H1 (cell line): ENCODE measurements around the gene GON4L. TPM values are rescaled to one million over a fixed set of nuclear protein-coding genes. Genes with fewer than 3 reads are reported as not detected.

Experiments
- CTCF ChIA-PET: fragments of 300-600 bp; sonication (Branson Sonifier 250); formaldehyde crosslinking; loops from one replicate; lab custom pipeline; 2021; ENCODE audit not compliant: partially characterized antibody; lab: Charles Lee
- POLR2A ChIA-PET: fragments of 300-600 bp; sonication (Branson Sonifier 250); formaldehyde crosslinking; loops from one replicate; lab custom pipeline; 2021; ENCODE audit warnings: inconsistent platforms; ENCODE audit not compliant: partially characterized antibody; lab: Charles Lee
- DNase-seq, 2 experiments: peaks; one replicate each; pipeline versions ENCODE4 v3.0.0 to v3.0.0-alpha.2; 2010 to 2022; ENCODE audit warnings: low spot score in 2 of 2, low read depth in 1 of 2, mixed read lengths in 1 of 2
- FAIRE-seq: peaks from 2 replicates; lab custom pipeline; 2011; peaks lifted over from hg19 to GRCh38; lab: Jason Lieb, UNC
- H2AFZ ChIP-seq: 2 replicates; pipeline ENCODE4 v1.8.1; 2012; ENCODE audit warnings: low read length, inconsistent platforms
- H2AK5ac ChIP-seq: 2 replicates; pipeline ENCODE4 v1.6.1; 2013; ENCODE audit warnings: low read depth, low read length
- H2BK120ac ChIP-seq: replicated peaks from 2 replicates; pipeline ENCODE3; 2013; ENCODE audit warnings: low read depth, low read length, inconsistent platforms
- H2BK12ac ChIP-seq: 2 replicates; pipeline ENCODE4 v1.6.1; 2013; ENCODE audit warnings: low read depth, low read length
- H2BK15ac ChIP-seq: 2 replicates; pipeline ENCODE4 v1.6.1; 2013; ENCODE audit warnings: low read length
- H2BK20ac ChIP-seq: 2 replicates; pipeline ENCODE4 v1.6.1; 2013; ENCODE audit warnings: low read length
- H2BK5ac ChIP-seq: 2 replicates; pipeline ENCODE4 v1.6.1; 2013; ENCODE audit warnings: low read depth, low read length
- H3K14ac ChIP-seq: 2 replicates; pipeline ENCODE4 v1.6.1; 2013; ENCODE audit warnings: inconsistent platforms; ENCODE audit not compliant: insufficient read length
- H3K18ac ChIP-seq: 2 replicates; pipeline ENCODE4 v1.6.1; 2013; ENCODE audit warnings: low read length; ENCODE audit errors: extremely low read depth
- H3K23ac ChIP-seq: 2 replicates; pipeline ENCODE4 v1.6.1; 2013; ENCODE audit warnings: inconsistent platforms; ENCODE audit not compliant: insufficient read length
- H3K23me2 ChIP-seq: 2 replicates; pipeline ENCODE4 v1.6.1; 2013; ENCODE audit warnings: low read depth, low read length
- H3K27ac ChIP-seq: 2 replicates; pipeline ENCODE4 v1.6.1; 2011; ENCODE audit warnings: low read depth, low read length, inconsistent platforms
- H3K27me3 ChIP-seq, 4 experiments: replicated peaks in 1 of 4; 1 replicate in 1 of 4; 2 replicates in 3 of 4; pipeline versions ENCODE4 v1.6.1 to v1.8.1; 2011 to 2013; ENCODE audit warnings: low read length in 3 of 4, mild to moderate bottlenecking in 3 of 4, inconsistent platforms in 2 of 4, mixed read lengths in 2 of 4, moderate library complexity in 1 of 4; ENCODE audit not compliant: control insufficient read depth in 3 of 4, insufficient read depth in 3 of 4; ENCODE audit errors: extremely low read depth in 1 of 4
- H3K36me3 ChIP-seq, 4 experiments: 2 replicates each; pipeline versions ENCODE4 v1.6.1 to v1.8.1; 2011 to 2013; ENCODE audit warnings: mild to moderate bottlenecking in 4 of 4, low read length in 3 of 4, moderate library complexity in 2 of 4, control low read depth in 1 of 4, inconsistent platforms in 1 of 4; ENCODE audit not compliant: insufficient read depth in 4 of 4, control insufficient read depth in 2 of 4
- H3K4ac ChIP-seq: replicated peaks from 2 replicates; pipeline ENCODE3; 2013; ENCODE audit warnings: low read length, low read depth, mixed read lengths, inconsistent platforms; ENCODE audit not compliant: insufficient read length
- H3K4me1 ChIP-seq, 4 experiments: replicated peaks in 1 of 4; 1 replicate in 1 of 4; 2 replicates in 3 of 4; pipeline versions ENCODE4 v1.6.1 to v1.8.1; 2011 to 2013; ENCODE audit warnings: low read length in 3 of 4, inconsistent platforms in 2 of 4, mixed read lengths in 1 of 4; ENCODE audit not compliant: insufficient read depth in 4 of 4, control insufficient read depth in 3 of 4
- H3K4me2 ChIP-seq, 2 experiments: 2 replicates each; pipeline versions ENCODE4 v1.6.1 to v1.8.1; 2011 to 2013; ENCODE audit warnings: low read depth in 2 of 2, low read length in 2 of 2, control low read depth in 1 of 2, inconsistent platforms in 1 of 2, mild to moderate bottlenecking in 1 of 2; ENCODE audit not compliant: insufficient read depth in 1 of 2
- H3K4me3 ChIP-seq, 4 experiments: fragments of 200-600, 300-600 bp in 1 of 4; sonication (generic), shearing (Covaris generic), sonication (Bioruptor Twin) in 1 of 4; 2 replicates each; pipeline versions ENCODE4 v1.5.1 to v1.8.1; 2011 to 2016; ENCODE audit warnings: low read length in 4 of 4, low read depth in 3 of 4, control low read depth in 2 of 4, inconsistent platforms in 2 of 4, mild to moderate bottlenecking in 2 of 4, mixed read lengths in 1 of 4, moderate library complexity in 1 of 4; ENCODE audit not compliant: insufficient read depth in 2 of 4; ENCODE audit errors: extremely low read depth in 1 of 4
- H3K56ac ChIP-seq: replicated peaks from 2 replicates; pipeline ENCODE3; 2013; ENCODE audit warnings: low read depth, mild to moderate bottlenecking, mixed read lengths, low read length, inconsistent platforms; ENCODE audit not compliant: insufficient read length
- H3K79me1 ChIP-seq: 2 replicates; pipeline ENCODE4 v1.6.1; 2013; ENCODE audit warnings: low read depth, low read length, control low read depth
- H3K79me2 ChIP-seq, 2 experiments: 2 replicates each; pipeline versions ENCODE4 v1.6.1 to v1.8.1; 2012 to 2013; ENCODE audit warnings: low read length in 2 of 2, mild to moderate bottlenecking in 2 of 2, inconsistent platforms in 1 of 2; ENCODE audit not compliant: insufficient read depth in 2 of 2, control insufficient read depth in 1 of 2
- H3K9ac ChIP-seq, 4 experiments: replicated peaks in 1 of 4; 1 replicate in 1 of 4; 2 replicates in 3 of 4; pipeline versions ENCODE4 v1.6.1 to v1.8.1; 2011 to 2013; ENCODE audit warnings: low read depth in 3 of 4, low read length in 3 of 4, control low read depth in 2 of 4, mild to moderate bottlenecking in 2 of 4, moderate library complexity in 2 of 4, inconsistent platforms in 1 of 4; ENCODE audit errors: extremely low read depth in 1 of 4
- H3K9me3 ChIP-seq, 2 experiments: 2 replicates each; pipeline versions ENCODE4 v1.6.1 to v1.8.1; 2012 to 2013; ENCODE audit warnings: mild to moderate bottlenecking in 2 of 2, moderate library complexity in 2 of 2, control low read depth in 1 of 2, inconsistent platforms in 1 of 2, low read depth in 1 of 2, low read length in 1 of 2, mixed read lengths in 1 of 2; ENCODE audit not compliant: insufficient read depth in 2 of 2
- H4K20me1 ChIP-seq, 2 experiments: replicated peaks in 1 of 2; 2 replicates each; pipeline versions ENCODE3 to v1.8.1; 2011 to 2013; ENCODE audit warnings: inconsistent platforms in 2 of 2, low read length in 2 of 2, mild to moderate bottlenecking in 1 of 2; ENCODE audit not compliant: insufficient read depth in 2 of 2, control insufficient read depth in 1 of 2
- H4K5ac ChIP-seq: 2 replicates; pipeline ENCODE4 v1.6.1; 2013; ENCODE audit warnings: low read length, low read depth, mixed read lengths, inconsistent platforms; ENCODE audit not compliant: insufficient read length
- H4K8ac ChIP-seq: 2 replicates; pipeline ENCODE4 v1.8.0; 2013; ENCODE audit warnings: mild to moderate bottlenecking, moderate library complexity, low read length, inconsistent platforms; ENCODE audit not compliant: insufficient read depth; ENCODE audit errors: extremely low read depth
- H4K91ac ChIP-seq: replicated peaks from 2 replicates; pipeline ENCODE3; 2013; ENCODE audit warnings: low read length, mixed read lengths, inconsistent platforms; ENCODE audit not compliant: insufficient read length
- ATF3 ChIP-seq: IDR thresholded peaks from 2 replicates; pipeline ENCODE4 v1.6.1; 2011; ENCODE audit warnings: low read depth, mild to moderate bottlenecking, low read length; ENCODE audit not compliant: insufficient read depth
- EZH2 ChIP-seq: fragments of 200-600 bp; sonication (generic); IDR thresholded peaks from 2 replicates; pipeline ENCODE4 v1.7.1; 2012; ENCODE audit warnings: low read depth, mild to moderate bottlenecking, moderate library complexity, low read length, inconsistent platforms; ENCODE audit not compliant: severe bottlenecking
- KDM1A ChIP-seq: fragments of 200-600, 300-600 bp; sonication (generic); IDR thresholded peaks from 2 replicates; pipeline ENCODE4 v1.7.1; 2016; ENCODE audit warnings: mild to moderate bottlenecking, low read length, borderline replicate concordance
- MAFK ChIP-seq: IDR thresholded peaks from 2 replicates; pipeline ENCODE4 v1.6.1; 2012; ENCODE audit warnings: low read depth, mild to moderate bottlenecking, improper control_type of control experiment, low read length
- MAX ChIP-seq: IDR thresholded peaks from 2 replicates; pipeline ENCODE4 v1.6.1; 2012; ENCODE audit warnings: inconsistent platforms
- NRF1 ChIP-seq: IDR thresholded peaks from 2 replicates; pipeline ENCODE4 v1.6.1; 2011; ENCODE audit warnings: mild to moderate bottlenecking, low read depth, low read length, improper control_type of control experiment
- POLR2A ChIP-seq, 2 experiments: IDR thresholded peaks; 1 replicate in 1 of 2; 2 replicates in 1 of 2; pipeline ENCODE4 v1.6.1; 2011; ENCODE audit warnings: low read depth in 2 of 2, low read length in 2 of 2, mild to moderate bottlenecking in 2 of 2; ENCODE audit errors: control extremely low read depth in 1 of 2
- POLR2AphosphoS5 ChIP-seq: IDR thresholded peaks from 2 replicates; pipeline ENCODE4 v1.6.1; 2011; ENCODE audit warnings: low read depth, low read length
- RXRA ChIP-seq: IDR thresholded peaks from 2 replicates; pipeline ENCODE4 v1.6.1; 2011; ENCODE audit warnings: low read depth, mild to moderate bottlenecking, low read length, moderate library complexity; ENCODE audit not compliant: insufficient read depth
- SIRT6 ChIP-seq: IDR thresholded peaks from one replicate; pipeline ENCODE4 v1.7.1; 2012; ENCODE audit warnings: low read length, inconsistent platforms
- SP2 ChIP-seq: IDR thresholded peaks from 2 replicates; pipeline ENCODE4 v1.6.1; 2012; ENCODE audit warnings: mild to moderate bottlenecking, low read length, inconsistent platforms
- SP4 ChIP-seq: IDR thresholded peaks from 2 replicates; pipeline ENCODE4 v1.6.1; 2012; ENCODE audit warnings: low read length, inconsistent platforms
- SUZ12 ChIP-seq: fragments of 200-600 bp; sonication (generic); IDR thresholded peaks from 2 replicates; pipeline ENCODE4 v1.6.1; 2012; ENCODE audit warnings: mild to moderate bottlenecking, inconsistent platforms, low read length, moderate library complexity, mixed read lengths
- TCF12 ChIP-seq: IDR thresholded peaks from 2 replicates; pipeline ENCODE4 v1.6.1; 2011; ENCODE audit warnings: low read depth, mild to moderate bottlenecking, low read length
- WGBS, 2 experiments: shearing (Covaris generic) in 1 of 2; methylation state at CpG; one replicate each; pipeline versions ENCODE4 v1.1.6 to v1.1.7; 2013 to 2015; ENCODE audit warnings: low lambda C conversion rate in 2 of 2, mixed read lengths in 2 of 2, inconsistent platforms in 1 of 2, low coverage in 1 of 2, missing lambda C conversion rate in 1 of 2; ENCODE audit not compliant: insufficient replicate concordance in 2 of 2, insufficient coverage in 1 of 2, insufficient read length in 1 of 2; ENCODE audit errors: extremely low coverage in 1 of 2, missing lambda C conversion rate in 1 of 2; 5-methylcytosine and 5-hydroxymethylcytosine counted together
- polyA plus RNA-seq, 7 experiments: library from polyadenylated mRNA; depleted of rRNA in 3 of 7; stranded (reverse) in 5 of 7; unstranded in 2 of 7; fragments of >200 nt in 5 of 7; fragments of 200-250 nt in 2 of 7; gene quantifications; 1 replicate in 5 of 7; 2 replicates in 1 of 7; 4 replicates in 1 of 7; pipeline versions ENCODE4 v1.2.1 to v1.2.3, GENCODE V29; 2011 to 2013; ENCODE audit warnings: missing spikeins in 2 of 7, mixed read lengths in 2 of 7
- total RNA-seq: library from RNA; stranded (reverse); fragmentation: NEBNext Ultra II Directional; extraction: Animal tissue kit (Norgen Biotek cat#: 25700); gene quantifications from 2 replicates; pipeline ENCODE4 v1.2.1, GENCODE V29; 2021

GON4L gene
- total and polyA plus RNA-seq, 2 of the 8 experiments (the other 6 are each of a cell fraction or from before 2014, with no cell fraction given) = 26.2 to 52.1 TPM

GRCh38 chr1:155888481-155888880 lies 31.5 kb upstream of the GON4L start:
- Histone ChIP-seq H3K18ac (no peak overlapping the region), H4K8ac (no peak overlapping the region), H3K9me3 (no peaks in the 10 kb centered on the region), H2BK15ac (no peak overlapping the region), H3K27me3 (no peaks in the 10 kb centered on the region), H2AK5ac (no peak overlapping the region), H3K56ac (no peak overlapping the region), H3K23me2 (no peaks in the 10 kb centered on the region), H4K5ac (no peak overlapping the region), H2AFZ (no peak overlapping the region), H2BK5ac (no peak overlapping the region), H3K14ac (no peak overlapping the region), H3K4me3 (no peak overlapping the region), H2BK20ac (no peak overlapping the region), H3K4me1 (0 out of 7 replicates have a peak, but pooled peaks cover 0 to 3% (median 0%) of the 10 kb centered on the region in 4 experiments), H3K79me1 (no peaks in the 10 kb centered on the region), H3K27ac (no peak overlapping the region), H3K9ac (no peak overlapping the region), H3K4ac (no peak overlapping the region), H3K36me3 (no peaks in the 10 kb centered on the region), H2BK120ac (no peak overlapping the region), H4K20me1 (no peaks in the 10 kb centered on the region), H4K91ac (no peak overlapping the region), H2BK12ac (no peak overlapping the region), H3K4me2 (no peak overlapping the region), H3K23ac (no peak overlapping the region), H3K79me2 (no peaks in the 10 kb centered on the region)
- ChIA-PET CTCF (no interaction called here), POLR2A (interaction anchor here (1.9 kb wide), 1 partner anchor 29 kb away, joined by 6 read pairs; the partner anchor contains the start of gene SYT11)
- no peak for DNase-seq
- FAIRE-seq = no peak
- 96% methylated on average over 2 of the region's 5 CpGs; no CpG with 5 or more reads in 1 of the 2 experiments for WGBS, 2 experiments
- TF ChIP-seq SP4 = no peak
- TF ChIP-seq MAFK = no peak
- no peak for TF ChIP-seq SUZ12
- no peak for TF ChIP-seq POLR2A (IDR thresholded peaks at IDR 0.05; ENCODE audit: control extremely low read depth in 1 of 2, low read depth in 2 of 2, low read length in 2 of 2)
- TF ChIP-seq TCF12 = no peak
- TF ChIP-seq MAX = no peak
- no peak for TF ChIP-seq KDM1A
- TF ChIP-seq POLR2AphosphoS5 = no peak
- TF ChIP-seq EZH2 = no peak
- no peak for TF ChIP-seq NRF1
- TF ChIP-seq ATF3 = no peak
- no peak for TF ChIP-seq RXRA
- TF ChIP-seq SP2 = no peak
- TF ChIP-seq SIRT6 = no peak
